HUDEP-2 (cell line): ENCODE data around the gene BRD1.
"Not testable (repeated sequence)": the region's sequence is repeated elsewhere in the genome, so short reads cannot be mapped to it uniquely, and the experiment has no call there.

Experiments
- DNase-seq, 76 experiments: peaks; one replicate each; lab custom pipeline; 2025; ENCODE audit not compliant: unreplicated experiment in 76 of 76; lab: John Stamatoyannopoulos, UW

Gene BRD1

DNA sequence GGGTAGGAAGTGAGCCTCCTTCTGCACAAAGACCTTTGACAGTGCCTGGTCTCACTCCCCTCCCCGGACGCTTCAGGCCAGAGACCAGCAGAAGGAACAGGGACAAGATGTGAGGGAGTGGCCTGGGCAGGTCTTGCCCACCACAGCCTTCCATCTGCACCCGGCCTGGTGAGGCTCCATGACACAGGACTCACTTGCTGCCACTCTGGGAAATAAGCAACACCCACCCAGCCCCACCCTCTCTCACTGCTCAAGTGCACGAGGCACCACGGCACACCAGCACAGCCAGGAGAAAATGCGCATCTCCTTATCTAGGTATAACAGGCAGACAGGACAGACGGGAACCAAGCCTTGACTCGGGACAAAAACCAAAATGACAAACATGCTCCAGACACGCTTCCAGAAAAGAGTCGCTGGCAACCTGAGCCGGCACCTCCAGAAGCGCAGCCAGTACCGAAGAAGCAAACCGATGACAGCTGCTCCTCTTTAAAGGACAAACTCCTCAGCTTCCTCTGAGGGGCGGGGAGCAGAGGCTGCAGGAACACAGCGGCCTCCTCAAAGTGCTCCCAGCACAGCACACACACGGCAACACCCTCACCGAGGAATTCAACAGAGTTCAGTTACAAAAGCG is 41.7 kb downstream of the BRD1 start:
- peak in 72 of 76 experiments; percentile 12 to 82 (median 60) for DNase-seq

- DNase-seq: no peak
These were observed 42.6 kb downstream of the BRD1 start for GRCh38 chr22:49785046-49785521.

DNA sequence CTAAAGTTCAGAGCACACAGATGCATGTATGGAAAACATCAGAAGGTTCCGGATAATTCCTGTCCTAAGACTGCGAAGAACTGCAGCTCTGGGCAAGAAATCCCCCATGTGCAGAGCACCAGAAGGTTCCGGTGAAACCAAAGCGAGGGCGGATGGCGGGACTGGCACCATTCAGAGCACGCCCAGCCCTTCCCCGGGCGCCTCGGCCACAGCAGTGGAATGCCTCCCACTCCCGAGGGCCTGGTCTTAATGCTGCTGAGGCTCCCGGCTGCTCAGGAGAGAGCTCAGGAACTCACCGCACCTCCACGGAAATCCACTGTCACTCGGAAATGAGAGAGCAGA is 43.1 kb downstream of the BRD1 start:
- DNase-seq: no peak

DNA sequence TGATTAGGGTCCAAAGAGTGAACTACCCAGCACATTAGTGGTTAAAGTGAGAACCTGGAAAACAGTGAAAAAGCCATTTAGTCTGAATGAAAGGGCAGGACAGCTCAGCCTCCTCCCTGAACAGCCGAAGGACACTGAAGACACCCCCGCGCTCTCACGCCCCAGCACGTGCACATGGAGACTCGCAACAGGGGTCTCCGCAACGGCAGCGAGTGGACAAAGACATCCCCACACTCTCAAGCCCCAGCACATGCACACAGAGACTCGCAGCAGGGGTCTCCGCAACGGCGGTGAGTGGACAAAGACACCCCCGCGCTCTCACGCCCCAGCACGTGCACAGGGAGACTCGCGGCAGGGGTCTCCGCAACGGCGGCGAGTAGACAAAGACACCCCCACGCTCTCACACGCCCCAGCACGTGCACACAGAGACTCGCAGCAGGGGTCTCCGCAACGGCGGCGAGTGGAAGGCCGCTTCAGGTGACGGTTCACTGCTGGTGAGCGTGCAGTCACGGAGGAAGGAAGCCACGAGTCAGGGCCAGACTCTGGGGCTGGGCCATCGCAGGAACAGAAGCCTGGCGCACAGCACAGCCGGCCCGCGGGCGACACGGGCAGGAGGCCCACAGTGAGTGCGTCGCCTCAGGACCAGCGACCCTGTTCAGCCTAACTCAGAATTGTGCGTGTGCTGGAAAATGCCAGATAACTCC is 43.6 kb downstream of the BRD1 start:
- no peak for DNase-seq

- DNase-seq: no peak
These were observed 44.5 kb downstream of the BRD1 start for GRCh38 chr22:49783036-49783746.

DNA sequence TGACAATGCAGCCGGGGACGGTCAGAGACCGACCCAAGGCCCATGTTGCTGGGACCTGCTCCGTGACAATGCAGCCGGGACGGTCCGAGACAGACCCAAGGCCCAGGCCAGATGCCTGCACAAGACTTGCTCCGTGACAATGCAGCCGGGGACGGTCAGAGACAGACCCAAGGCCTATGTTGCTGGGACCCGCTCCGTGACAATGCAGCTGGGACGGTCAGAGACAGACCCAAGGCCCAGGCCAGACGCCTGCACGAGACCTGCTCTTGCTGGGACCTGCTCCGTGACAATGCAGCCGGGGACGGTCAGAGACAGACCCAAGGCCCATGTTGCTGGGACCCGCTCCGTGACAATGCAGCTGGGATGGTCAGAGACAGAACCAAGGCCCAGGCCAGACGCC is 45.8 kb downstream of the BRD1 start:
- not testable (repeated sequence) for DNase-seq

DNA sequence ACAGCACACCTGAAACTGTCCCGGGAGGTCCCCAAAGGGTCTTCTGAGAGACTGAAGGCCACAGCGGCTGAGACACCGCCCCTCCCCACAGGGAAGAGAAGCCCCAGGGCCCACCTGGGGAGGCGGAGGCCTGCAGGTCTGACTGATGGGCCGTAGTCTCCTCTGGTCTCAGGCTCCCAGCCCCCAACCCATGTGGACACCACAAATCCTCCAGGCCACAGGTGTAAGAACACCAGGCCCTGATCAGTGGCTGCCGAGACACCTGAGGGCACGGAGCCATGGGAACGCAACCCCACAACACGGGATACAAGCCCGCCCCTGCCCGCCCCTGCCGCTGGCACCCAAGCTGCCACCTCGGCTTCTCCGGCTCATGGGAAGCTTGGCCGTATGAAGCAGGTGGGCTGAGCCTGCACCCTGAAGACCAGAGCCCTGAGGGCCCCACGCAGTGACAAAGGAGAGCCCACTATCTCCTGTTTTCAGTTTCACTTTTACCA is 46.3 kb downstream of the BRD1 start:
- no peak for DNase-seq

DNA sequence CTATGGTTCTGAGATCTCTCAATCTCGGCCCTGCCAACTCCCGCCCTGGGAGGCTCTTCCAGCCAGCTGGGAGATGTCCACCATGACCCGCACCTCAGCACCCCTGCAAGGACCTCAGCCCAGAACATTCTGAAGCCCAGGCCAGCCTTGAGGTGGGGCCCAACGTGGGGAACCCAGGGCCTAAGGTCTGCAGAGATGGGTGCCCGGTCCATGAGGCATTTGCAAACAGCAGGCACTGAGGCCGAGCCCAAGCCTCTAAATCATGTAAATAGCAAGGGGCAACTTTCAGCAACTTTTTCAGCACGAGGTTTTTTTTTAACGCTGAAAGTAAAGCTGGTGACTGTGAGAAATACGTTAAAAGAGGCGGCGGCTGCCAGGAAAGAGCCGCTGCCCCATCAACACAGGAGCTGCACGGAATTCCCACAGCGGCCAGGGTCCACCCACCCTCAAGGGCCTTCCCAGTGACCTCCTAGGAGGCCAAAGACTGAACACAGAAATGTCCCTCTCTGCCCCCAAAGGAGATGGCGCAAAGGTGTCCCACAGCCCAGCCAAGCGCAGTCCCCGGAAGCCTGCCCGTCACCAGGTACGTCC is 46.9 kb downstream of the BRD1 start:
- DNase-seq: no peak

DNA sequence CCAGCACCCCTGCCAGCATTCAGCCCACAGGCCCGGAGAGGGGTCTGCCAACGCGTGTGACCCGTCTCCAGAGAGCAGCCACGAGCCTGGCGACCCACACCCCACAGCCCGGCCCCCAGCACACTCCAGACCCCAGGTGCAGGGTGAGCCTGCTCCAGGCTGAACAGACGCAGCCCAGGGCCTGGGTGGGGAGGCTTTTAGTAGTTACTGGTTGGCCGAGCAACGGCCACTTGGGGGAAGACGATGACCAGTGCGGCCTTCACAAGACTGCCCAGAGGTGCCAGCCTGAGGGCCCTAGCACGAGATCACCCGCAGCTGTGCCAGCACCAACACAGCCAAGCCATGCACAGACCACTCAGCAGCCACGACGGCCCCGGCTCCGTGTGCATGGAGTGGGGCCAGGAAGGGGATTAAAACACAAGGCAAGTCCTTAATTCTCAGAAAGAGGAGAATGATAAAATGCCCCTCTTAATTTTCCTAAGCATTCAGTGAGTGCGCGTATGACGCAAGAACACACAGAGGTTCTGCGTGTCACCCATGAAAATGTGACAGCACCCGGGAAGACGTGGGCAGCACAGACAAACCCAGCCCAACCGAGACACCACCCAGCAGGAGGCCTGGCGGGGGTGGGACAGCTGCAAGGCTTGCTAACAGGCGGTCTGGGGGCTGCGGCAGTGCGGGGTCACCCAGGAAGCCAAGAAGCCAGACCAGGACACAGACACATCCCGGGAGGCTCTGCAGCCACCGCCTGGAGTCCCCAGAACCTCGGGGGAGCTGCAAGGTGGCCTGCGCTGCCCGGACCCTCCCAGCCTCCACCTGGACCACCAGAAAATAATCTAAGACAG is 47.6 kb downstream of the BRD1 start:
- DNase-seq: no peak

DNA sequence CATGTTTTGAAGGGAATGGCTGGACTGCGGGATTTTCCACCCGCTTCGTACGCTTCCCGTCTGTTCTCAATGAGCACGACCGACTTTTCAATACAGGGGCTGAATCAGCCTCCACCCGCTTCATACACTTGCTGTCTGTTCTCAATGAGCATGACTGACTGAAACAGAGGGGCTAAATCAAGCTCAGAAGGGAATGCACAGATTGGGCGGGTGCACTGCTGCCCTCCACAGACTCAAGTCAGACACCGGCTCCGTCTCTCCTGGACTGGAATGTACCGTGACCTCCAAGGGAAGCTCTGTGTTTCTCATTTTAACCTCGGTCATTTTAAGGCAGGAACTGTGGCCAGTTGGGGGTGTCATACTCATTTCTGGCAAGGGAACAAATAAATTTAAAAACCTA is 48.5 kb downstream of the BRD1 start:
- DNase-seq: no peak

DNA sequence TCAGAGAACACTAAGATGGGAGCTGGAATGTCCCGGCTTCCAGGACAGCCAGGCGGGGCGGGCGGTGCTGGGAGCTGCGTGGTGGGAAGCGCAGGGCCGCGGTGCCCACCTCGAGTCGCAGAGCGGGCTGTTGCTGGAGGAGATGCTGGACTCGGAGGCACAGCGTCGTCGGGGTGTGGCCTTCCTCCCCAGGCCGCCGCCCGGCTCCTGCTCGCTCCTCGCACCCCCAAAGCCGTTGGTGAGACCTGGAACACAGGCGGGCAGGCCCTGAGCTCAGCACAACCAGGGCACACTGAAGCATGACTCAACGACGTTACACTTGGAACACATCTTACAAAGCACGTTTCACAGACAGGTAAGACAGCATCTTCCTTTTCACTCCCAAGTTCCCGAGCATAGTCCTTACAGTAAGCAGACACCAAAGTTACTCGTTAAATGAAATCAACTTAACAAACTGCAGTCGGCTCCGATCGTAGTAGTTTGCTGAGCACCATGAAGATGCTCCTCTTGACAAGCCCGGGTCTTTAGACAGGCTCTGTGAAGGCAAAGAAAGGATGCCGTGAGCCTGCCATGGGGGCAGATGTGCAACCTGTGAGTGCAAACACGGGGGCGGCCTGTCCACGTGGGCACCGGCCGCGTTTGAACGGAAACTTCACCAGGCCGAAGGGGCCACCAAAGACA is 50.0 kb downstream of the BRD1 start:
- no peak for DNase-seq

DNA sequence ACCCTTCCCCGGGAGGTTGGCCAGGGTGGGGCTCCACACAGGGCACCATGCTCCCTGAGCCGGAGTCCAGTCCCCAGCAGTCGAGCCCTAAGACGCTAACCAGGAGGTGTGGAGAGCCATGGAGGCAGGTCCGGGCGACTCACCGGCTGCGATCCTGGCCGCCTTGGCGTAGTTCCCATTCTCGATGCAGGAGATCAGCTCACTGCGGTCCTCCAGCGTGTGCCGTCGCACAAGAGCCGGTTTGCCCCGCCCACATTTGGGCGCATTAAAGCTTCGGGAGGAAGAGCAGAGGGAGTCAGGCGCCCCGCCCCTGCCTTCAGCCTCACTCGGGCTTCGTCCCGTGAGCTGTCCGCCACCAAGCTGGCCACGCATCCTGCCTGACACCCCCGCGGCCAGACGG is 50.8 kb downstream of the BRD1 start:
- DNase-seq: no peak

DNA sequence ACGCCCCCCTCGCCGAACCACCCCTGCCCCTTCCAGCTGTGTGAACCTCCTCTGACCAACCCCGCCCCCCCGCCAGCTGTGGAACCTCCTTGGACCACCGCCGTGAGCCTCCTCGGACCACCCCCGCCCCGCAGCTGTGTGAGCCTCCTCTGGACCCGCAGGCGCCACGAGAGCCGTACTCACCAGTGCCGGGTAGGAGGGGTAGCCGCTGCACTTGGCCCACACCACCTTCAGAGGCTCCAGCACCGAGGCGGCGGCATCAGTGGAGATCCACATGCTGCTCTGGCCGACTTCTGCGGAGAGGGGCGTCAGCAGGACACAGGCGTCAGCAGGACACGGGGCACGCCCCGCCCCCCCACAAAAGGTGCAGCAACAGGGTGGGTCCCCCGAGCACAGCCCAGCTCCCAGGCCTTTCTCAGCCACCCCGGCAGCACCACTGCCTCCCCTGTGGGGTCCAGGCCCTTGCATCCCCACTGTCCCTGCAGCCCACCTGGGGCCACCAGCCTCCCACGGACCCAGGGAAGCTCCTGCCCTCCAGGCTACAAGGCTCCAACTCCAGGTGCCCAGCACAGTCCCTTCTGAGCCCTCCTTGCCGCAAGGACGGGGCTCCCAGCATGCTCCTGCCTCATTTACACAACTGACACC is 51.7 kb downstream of the BRD1 start:
- DNase-seq: no peak

DNA sequence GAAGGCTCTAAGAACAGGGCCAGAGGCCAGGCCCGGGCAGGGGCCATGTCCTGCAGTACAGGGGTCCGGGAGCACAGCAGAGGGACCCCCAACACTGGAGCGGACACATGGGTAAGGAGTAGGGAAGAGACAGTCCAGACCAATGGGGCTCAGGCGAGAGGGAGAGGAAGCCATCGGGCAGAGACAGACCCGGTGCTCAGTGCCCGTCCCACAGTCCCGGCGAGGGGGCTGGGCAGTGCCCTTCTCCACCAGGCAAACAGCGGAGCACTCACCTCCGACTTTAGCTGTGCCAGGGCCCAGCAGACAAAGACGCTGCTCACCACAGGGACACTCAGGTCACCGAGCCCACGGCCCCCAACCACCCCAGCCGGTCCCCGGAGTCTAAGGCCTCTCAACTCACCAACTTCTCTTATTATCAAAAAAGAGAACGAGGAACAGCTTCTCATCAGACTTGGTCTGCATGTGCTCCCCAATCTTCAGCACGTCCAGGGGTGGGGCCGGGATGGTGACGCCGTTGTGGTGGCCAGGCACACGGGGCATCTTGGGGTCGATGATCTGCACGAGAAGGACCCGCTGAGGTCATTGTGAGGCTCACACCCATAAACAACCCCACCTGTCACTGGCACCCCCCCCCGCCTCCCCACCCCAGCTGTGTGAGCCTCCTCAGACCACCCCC is 52.3 kb downstream of the BRD1 start:
- DNase-seq: no peak

- no peak for DNase-seq
These were observed 53.0 kb downstream of the BRD1 start for GRCh38 chr22:49774499-49775151.

- DNase-seq: no peak
These were observed 53.6 kb downstream of the BRD1 start for GRCh38 chr22:49774046-49774445.

DNA sequence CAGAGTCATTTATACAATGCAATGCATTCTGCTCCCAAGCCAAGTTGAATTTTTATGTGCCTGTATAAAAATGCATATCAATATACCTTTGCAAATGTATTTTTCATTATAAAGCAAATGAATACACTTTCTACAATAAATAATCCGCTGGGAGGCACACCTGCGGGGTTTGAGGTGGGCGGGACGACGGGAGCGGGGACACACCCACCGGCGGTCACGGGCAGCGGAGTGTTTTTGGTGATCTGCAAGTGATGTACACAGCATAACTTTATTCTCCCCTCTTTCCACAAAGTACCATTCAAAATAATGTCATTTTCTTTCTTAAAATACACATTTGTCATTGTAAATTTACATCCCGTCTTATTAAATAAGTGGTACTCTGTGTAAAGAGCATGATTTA is 54.1 kb downstream of the BRD1 start:
- DNase-seq: no peak

DNA sequence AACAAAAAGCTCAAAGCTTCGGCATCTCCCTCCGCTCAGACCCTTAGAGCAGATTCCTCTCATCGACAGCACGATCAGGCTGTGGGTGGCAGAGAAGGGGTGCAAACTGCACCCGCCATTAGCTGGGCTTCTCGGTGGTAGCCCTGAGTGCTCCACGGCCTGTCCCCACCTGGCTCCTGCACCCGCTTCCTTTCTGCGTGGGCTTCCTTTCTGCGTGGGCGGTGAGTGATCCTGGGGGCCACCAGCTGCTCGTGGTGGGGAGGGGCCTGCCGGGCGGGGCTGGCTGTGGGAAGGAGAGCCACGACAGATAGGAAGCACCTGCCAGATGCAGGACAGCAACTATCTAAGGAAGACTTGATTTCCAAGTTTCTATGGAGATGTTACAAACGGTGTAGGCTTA is 55.0 kb downstream of the BRD1 start:
- no peak for DNase-seq
